GM12878 (cell line): ENCODE measurements around the gene TM7SF3.

Source experiments
- RB1 ChIP-seq: fragments of 450-650 bp; formaldehyde crosslinking; IDR thresholded peaks from 2 replicates; pipeline ENCODE4 v1.6.1; 2017; ENCODE audit warnings: mild to moderate bottlenecking, borderline replicate concordance
- SMAD1 ChIP-seq: fragments of 450-650 bp; IDR thresholded peaks from 2 replicates; pipeline ENCODE4 v1.6.1; 2018; ENCODE audit warnings: mild to moderate bottlenecking, low read depth; ENCODE audit not compliant: partially characterized antibody
- TF ChIP-seq, protein P1 (sequence below), 3 experiments: IDR thresholded peaks in 2 of 3; conservative IDR thresholded peaks in 1 of 3; 2 replicates each; pipeline ENCODE4 v1.5.1; 2011; ENCODE audit warnings: low read depth in 3 of 3, low read length in 3 of 3, mild to moderate bottlenecking in 3 of 3, control low read depth in 2 of 3, moderate library complexity in 2 of 3, inconsistent platforms in 1 of 3, mixed read lengths in 1 of 3; ENCODE audit not compliant: control insufficient read depth in 2 of 3, insufficient read depth in 1 of 3; ENCODE audit errors: extremely low read depth in 1 of 3
- TF ChIP-seq, protein P2 (sequence below): fragments of 450-650 bp; IDR thresholded peaks from 2 replicates; pipeline ENCODE4 v1.6.1; 2017; ENCODE audit warnings: mild to moderate bottlenecking, moderate library complexity

DNA sequence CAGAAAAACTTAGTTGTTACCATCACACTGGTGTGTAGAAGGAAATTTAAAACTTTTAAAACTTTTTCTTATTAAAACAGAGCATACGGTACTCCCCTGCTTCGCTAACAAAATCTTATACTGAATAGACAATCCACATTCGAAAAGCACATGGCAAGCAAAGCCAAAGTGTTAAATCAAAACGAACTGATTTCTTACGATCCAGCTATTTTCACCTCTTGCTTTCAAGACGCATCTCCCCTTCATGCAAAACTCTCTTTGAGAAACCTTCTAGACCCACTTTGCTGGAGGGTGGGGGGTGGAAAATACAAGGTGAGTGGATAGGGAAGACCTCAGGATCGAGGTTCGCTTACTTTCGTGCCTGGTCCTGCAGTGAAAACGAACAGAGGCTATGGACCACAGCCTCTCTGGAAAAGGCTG lies 76.7 kb downstream of the TM7SF3 start:
- TF ChIP-seq RB1 (no peak), SMAD1 (no peak)
- TF ChIP-seq, protein P1, sequence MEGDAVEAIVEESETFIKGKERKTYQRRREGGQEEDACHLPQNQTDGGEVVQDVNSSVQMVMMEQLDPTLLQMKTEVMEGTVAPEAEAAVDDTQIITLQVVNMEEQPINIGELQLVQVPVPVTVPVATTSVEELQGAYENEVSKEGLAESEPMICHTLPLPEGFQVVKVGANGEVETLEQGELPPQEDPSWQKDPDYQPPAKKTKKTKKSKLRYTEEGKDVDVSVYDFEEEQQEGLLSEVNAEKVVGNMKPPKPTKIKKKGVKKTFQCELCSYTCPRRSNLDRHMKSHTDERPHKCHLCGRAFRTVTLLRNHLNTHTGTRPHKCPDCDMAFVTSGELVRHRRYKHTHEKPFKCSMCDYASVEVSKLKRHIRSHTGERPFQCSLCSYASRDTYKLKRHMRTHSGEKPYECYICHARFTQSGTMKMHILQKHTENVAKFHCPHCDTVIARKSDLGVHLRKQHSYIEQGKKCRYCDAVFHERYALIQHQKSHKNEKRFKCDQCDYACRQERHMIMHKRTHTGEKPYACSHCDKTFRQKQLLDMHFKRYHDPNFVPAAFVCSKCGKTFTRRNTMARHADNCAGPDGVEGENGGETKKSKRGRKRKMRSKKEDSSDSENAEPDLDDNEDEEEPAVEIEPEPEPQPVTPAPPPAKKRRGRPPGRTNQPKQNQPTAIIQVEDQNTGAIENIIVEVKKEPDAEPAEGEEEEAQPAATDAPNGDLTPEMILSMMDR (IDR thresholded peaks at IDR 0.05 in 2 of 3, conservative IDR thresholded peaks at IDR 0.05 in 1 of 3; ENCODE audit: control insufficient read depth in 2 of 3, extremely low read depth in 1 of 3, insufficient read depth in 1 of 3, low read depth in 3 of 3, low read length in 3 of 3) = no peak
- TF ChIP-seq, protein P2, sequence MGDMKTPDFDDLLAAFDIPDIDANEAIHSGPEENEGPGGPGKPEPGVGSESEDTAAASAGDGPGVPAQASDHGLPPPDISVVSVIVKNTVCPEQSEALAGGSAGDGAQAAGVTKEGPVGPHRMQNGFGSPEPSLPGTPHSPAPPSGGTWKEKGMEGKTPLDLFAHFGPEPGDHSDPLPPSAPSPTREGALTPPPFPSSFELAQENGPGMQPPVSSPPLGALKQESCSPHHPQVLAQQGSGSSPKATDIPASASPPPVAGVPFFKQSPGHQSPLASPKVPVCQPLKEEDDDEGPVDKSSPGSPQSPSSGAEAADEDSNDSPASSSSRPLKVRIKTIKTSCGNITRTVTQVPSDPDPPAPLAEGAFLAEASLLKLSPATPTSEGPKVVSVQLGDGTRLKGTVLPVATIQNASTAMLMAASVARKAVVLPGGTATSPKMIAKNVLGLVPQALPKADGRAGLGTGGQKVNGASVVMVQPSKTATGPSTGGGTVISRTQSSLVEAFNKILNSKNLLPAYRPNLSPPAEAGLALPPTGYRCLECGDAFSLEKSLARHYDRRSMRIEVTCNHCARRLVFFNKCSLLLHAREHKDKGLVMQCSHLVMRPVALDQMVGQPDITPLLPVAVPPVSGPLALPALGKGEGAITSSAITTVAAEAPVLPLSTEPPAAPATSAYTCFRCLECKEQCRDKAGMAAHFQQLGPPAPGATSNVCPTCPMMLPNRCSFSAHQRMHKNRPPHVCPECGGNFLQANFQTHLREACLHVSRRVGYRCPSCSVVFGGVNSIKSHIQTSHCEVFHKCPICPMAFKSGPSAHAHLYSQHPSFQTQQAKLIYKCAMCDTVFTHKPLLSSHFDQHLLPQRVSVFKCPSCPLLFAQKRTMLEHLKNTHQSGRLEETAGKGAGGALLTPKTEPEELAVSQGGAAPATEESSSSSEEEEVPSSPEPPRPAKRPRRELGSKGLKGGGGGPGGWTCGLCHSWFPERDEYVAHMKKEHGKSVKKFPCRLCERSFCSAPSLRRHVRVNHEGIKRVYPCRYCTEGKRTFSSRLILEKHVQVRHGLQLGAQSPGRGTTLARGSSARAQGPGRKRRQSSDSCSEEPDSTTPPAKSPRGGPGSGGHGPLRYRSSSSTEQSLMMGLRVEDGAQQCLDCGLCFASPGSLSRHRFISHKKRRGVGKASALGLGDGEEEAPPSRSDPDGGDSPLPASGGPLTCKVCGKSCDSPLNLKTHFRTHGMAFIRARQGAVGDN = no peak
